A549 (cell line): ENCODE measurements around the gene TCF12. TPM values are rescaled to one million over a fixed set of nuclear protein-coding genes. Genes with fewer than 3 reads are reported as not detected.

Source experiments
- ATAC-seq, 2 experiments: fragments of 200-7000 bp in 1 of 2; fragments of >200 bp in 1 of 2; cut with Nextera tagmentation in 1 of 2; cut with Tn5 transposase in 1 of 2; 3 replicates each; pipeline versions ENCODE4 v1.8.0 to v1.9.1; 2018 to 2020; ENCODE audit warnings: mild to moderate bottlenecking in 1 of 2, moderate library complexity in 1 of 2
- CTCF ChIA-PET: fragments of 300-600 bp; sonication (Branson Sonifier 250); formaldehyde crosslinking; extraction: SDS; loops from one replicate; lab custom pipeline; 2021; ENCODE audit warnings: antibody characterized with exemption, inconsistent platforms; lab: Yijun Ruan, JAX
- POLR2A ChIA-PET: fragments of 350-600 bp; formaldehyde crosslinking; extraction: SDS; loops from one replicate; lab custom pipeline; 2021; ENCODE audit warnings: antibody characterized with exemption, inconsistent platforms; lab: Yijun Ruan, JAX
- DNase-seq, 2 experiments: peaks; one replicate each; pipeline versions ENCODE4 v3.0.0 to v3.0.0-alpha.2; 2011 to 2016; ENCODE audit warnings: low read depth in 1 of 2, low spot score in 1 of 2
- FAIRE-seq: peaks from 2 replicates; lab custom pipeline; 2011; peaks lifted over from hg19 to GRCh38; lab: Jason Lieb, UNC
- H3K27ac ChIP-seq, 2 experiments: fragments of >200 bp; sonication (Bioruptor Twin); formaldehyde crosslinking; 3 replicates each; pipeline ENCODE4 v1.5.1; 2016 to 2017
- H3K4me1 ChIP-seq: fragments of >200 bp; sonication (Bioruptor Twin); formaldehyde crosslinking; 3 replicates; pipeline ENCODE4 v1.6.1; 2016
- H3K4me2 ChIP-seq: fragments of >200 bp; sonication (Bioruptor Twin); formaldehyde crosslinking; 3 replicates; pipeline ENCODE4 v1.6.1; 2016
- H3K4me3 ChIP-seq: fragments of >200 bp; sonication (Bioruptor Twin); formaldehyde crosslinking; 3 replicates; pipeline ENCODE4 v1.5.1; 2016
- H3K9me3 ChIP-seq: fragments of >200 bp; sonication (Bioruptor Twin); formaldehyde crosslinking; 3 replicates; pipeline ENCODE4 v1.6.1; 2016
- ATOH8 ChIP-seq: fragments of 250-450 bp; sonication (Bioruptor Pico); IDR thresholded peaks from 2 replicates; pipeline ENCODE4 v1.5.0; 2020; ENCODE audit warnings: low read depth, mild to moderate bottlenecking, moderate library complexity
- BCL3 ChIP-seq: fragments of >200 bp; sonication (Bioruptor Twin); formaldehyde crosslinking; IDR thresholded peaks from 3 replicates; pipeline ENCODE4 v1.6.1; 2016
- CEBPB ChIP-seq, 2 experiments: fragments of >200 bp in 1 of 2; sonication (Bioruptor Twin) in 1 of 2; formaldehyde crosslinking in 1 of 2; IDR thresholded peaks; 2 replicates each; pipeline ENCODE4 v1.6.1; 2012 to 2016
- CTCF ChIP-seq: fragments of >200 bp; sonication (Bioruptor Twin); formaldehyde crosslinking; IDR thresholded peaks from 3 replicates; pipeline ENCODE4 v1.5.1; 2016
- EP300 ChIP-seq, 2 experiments: fragments of >200 bp; sonication (Bioruptor Twin); formaldehyde crosslinking; IDR thresholded peaks; 2 replicates in 1 of 2; 3 replicates in 1 of 2; pipeline ENCODE4 v1.6.1; 2016 to 2017
- HDAC2 ChIP-seq: fragments of 200-600 bp; sonication (generic); IDR thresholded peaks from 2 replicates; pipeline ENCODE4 v1.6.1; 2016
- HES2 ChIP-seq: fragments of >200 bp; sonication (Bioruptor Twin); formaldehyde crosslinking; IDR thresholded peaks from 2 replicates; pipeline ENCODE4 v1.6.1; 2016
- HOXA7 ChIP-seq: fragments of 250-450 bp; sonication (Bioruptor Pico); IDR thresholded peaks from 2 replicates; pipeline ENCODE4 v1.5.0; 2020; ENCODE audit warnings: mild to moderate bottlenecking, moderate library complexity
- HOXB13 ChIP-seq: fragments of 250-450 bp; sonication (Bioruptor Pico); IDR thresholded peaks from 2 replicates; pipeline ENCODE4 v1.5.0; 2020; ENCODE audit warnings: low read depth, mild to moderate bottlenecking, moderate library complexity
- HOXB5 ChIP-seq: fragments of 250-450 bp; sonication (Bioruptor Pico); IDR thresholded peaks from 2 replicates; pipeline ENCODE4 v1.5.0; 2020; ENCODE audit warnings: mild to moderate bottlenecking, moderate library complexity
- KDM1A ChIP-seq: fragments of 200-600 bp; sonication (generic); IDR thresholded peaks from 2 replicates; pipeline ENCODE4 v1.6.1; 2016; ENCODE audit warnings: low read depth, mild to moderate bottlenecking
- KDM5A ChIP-seq: fragments of 200-600 bp; sonication (generic); IDR thresholded peaks from 2 replicates; pipeline ENCODE4 v1.6.1; 2016; ENCODE audit warnings: antibody characterized with exemption, mild to moderate bottlenecking
- MYC ChIP-seq: IDR thresholded peaks from 2 replicates; pipeline ENCODE4 v1.6.1; 2012; ENCODE audit warnings: mild to moderate bottlenecking, inconsistent platforms, low read length, improper control_type of control experiment, borderline replicate concordance
- NFE2L2 ChIP-seq: fragments of 150-350 bp; conservative IDR thresholded peaks from 2 replicates; pipeline ENCODE4 v1.6.1; 2014; ENCODE audit warnings: low read length
- NPAS2 ChIP-seq: fragments of 250-450 bp; sonication (Bioruptor Pico); IDR thresholded peaks from 2 replicates; pipeline ENCODE4 v1.8.0; 2022; ENCODE audit warnings: mild to moderate bottlenecking, moderate library complexity, borderline replicate concordance
- POLR2A ChIP-seq: IDR thresholded peaks from 2 replicates; pipeline ENCODE4 v1.6.1; 2012; ENCODE audit warnings: mild to moderate bottlenecking, low read length
- POLR2AphosphoS2 ChIP-seq: conservative IDR thresholded peaks from 2 replicates; pipeline ENCODE4 v1.6.1; 2012; ENCODE audit warnings: low read length, improper control_type of control experiment, inconsistent platforms
- RARB ChIP-seq: fragments of 250-450 bp; sonication (Bioruptor Pico); IDR thresholded peaks from 2 replicates; pipeline ENCODE4 v1.8.0; 2021; ENCODE audit warnings: mild to moderate bottlenecking, moderate library complexity
- REST ChIP-seq: fragments of 200-600 bp; sonication (generic); IDR thresholded peaks from 2 replicates; pipeline ENCODE4 v1.6.1; 2016; ENCODE audit warnings: antibody characterized with exemption, mild to moderate bottlenecking, moderate library complexity
- RFX5 ChIP-seq: fragments of 450-650 bp; IDR thresholded peaks from 2 replicates; pipeline ENCODE4 v1.7.1; 2014; ENCODE audit warnings: antibody characterized with exemption, mild to moderate bottlenecking, moderate library complexity
- SMC3 ChIP-seq: fragments of >200 bp; sonication (Bioruptor Twin); formaldehyde crosslinking; IDR thresholded peaks from 3 replicates; pipeline ENCODE4 v1.6.1; 2018; ENCODE audit warnings: inconsistent platforms
- USF2 ChIP-seq: fragments of 450-650 bp; IDR thresholded peaks from 2 replicates; pipeline ENCODE4 v1.6.1; 2014; ENCODE audit warnings: antibody characterized with exemption
- ZC3H11A ChIP-seq: fragments of 450-650 bp; IDR thresholded peaks from 2 replicates; pipeline ENCODE4 v1.6.1; 2014; ENCODE audit warnings: antibody characterized with exemption, mild to moderate bottlenecking
- WGBS: methylation state at CpG from one replicate; pipeline ENCODE4 v1.1.6; 2017; ENCODE audit errors: missing lambda C conversion rate; 5-methylcytosine and 5-hydroxymethylcytosine counted together
- polyA plus RNA-seq, 4 experiments: library from polyadenylated mRNA; depleted of rRNA in 3 of 4; stranded (reverse); fragments of >200 nt; fragmentation: RNase III in 1 of 4; extraction: RNeasy Plus Mini Kit Qiagen cat#74134 plus additional on column Dnase treatment in 1 of 4; gene quantifications; 2 replicates in 3 of 4; 3 replicates in 1 of 4; pipeline ENCODE4 v1.2.3, GENCODE V29; 2011 to 2017

Gene TCF12
- polyA plus RNA-seq, 2 of the 4 experiments (the other 2 are of a cell fraction) = 36.3 to 121 TPM

- Histone ChIP-seq H3K27ac (no peak overlapping the region), H3K4me1 (peaks cover 8% of the 10 kb centered on the region), H3K4me3 (no peak overlapping the region), H3K9me3 (no peaks in the 10 kb centered on the region), H3K4me2 (no peak overlapping the region)
- WGBS = 96% methylated on average over 2 of the region's 2 CpGs
- ChIA-PET CTCF (interaction anchor here (0.9 to 1.6 kb wide), 2 partner anchors 9 to 199 kb away, joined by 3 to 4 read pairs; no protein-coding TSS in a partner anchor), POLR2A (no interaction called here)
- peak; percentile 70 for FAIRE-seq
- no peak for DNase-seq
- no peak for TF ChIP-seq USF2
- TF ChIP-seq CTCF = no peak
- TF ChIP-seq RFX5 = no peak
- no peak for TF ChIP-seq BCL3
- no peak for TF ChIP-seq KDM5A
- no peak for TF ChIP-seq REST
- no peak for TF ChIP-seq HOXB13
- no peak for TF ChIP-seq CEBPB (IDR thresholded peaks at IDR 0.05)
- no peak for TF ChIP-seq RARB (CRISPR knock-in tag)
- no peak for TF ChIP-seq POLR2A
- TF ChIP-seq ZC3H11A = no peak
- no peak for TF ChIP-seq EP300 (IDR thresholded peaks at IDR 0.05)
- no peak for TF ChIP-seq KDM1A
- no peak for TF ChIP-seq HOXB5 (CRISPR knock-in tag)
- TF ChIP-seq HOXA7 (CRISPR knock-in tag) = no peak
- no peak for ATAC-seq
These were observed 25.6 kb upstream of the TCF12 start for GRCh38 chr15:56892659-56893363.

GRCh38 chr15:56893364-56893678 is 25.1 kb upstream of the TCF12 start:
- Histone ChIP-seq H3K4me2 (no peak overlapping the region), H3K27ac (no peak overlapping the region), H3K4me3 (no peak overlapping the region), H3K4me1 (peaks cover 3% of the 10 kb centered on the region), H3K9me3 (no peaks in the 10 kb centered on the region)
- WGBS = 68% methylated on average over 1 of the region's 1 CpG
- ATAC-seq (no peak), FAIRE-seq (no peak), DNase-seq (no peak)
- TF ChIP-seq ZC3H11A (no peak), ATOH8 (no peak), NPAS2 (CRISPR knock-in tag) (no peak), SMC3 (no peak), MYC (no peak), NFE2L2 (no peak), HOXB5 (CRISPR knock-in tag) (no peak), HES2 (no peak), RARB (CRISPR knock-in tag) (no peak), HDAC2 (no peak), POLR2AphosphoS2 (no peak)
- ChIA-PET CTCF (interaction anchor here (1.6 kb wide), 1 partner anchor 8 kb away, joined by 4 read pairs; no protein-coding TSS in a partner anchor), POLR2A (no interaction called here)
